Natural killer cell (primary cell): ENCODE results near the gene KLF5. TPM values are rescaled to one million over a fixed set of nuclear protein-coding genes. Genes with fewer than 3 reads are reported as not detected.
"Not testable (repeated sequence)": the region's sequence is repeated elsewhere in the genome, so short reads cannot be mapped to it uniquely, and the experiment has no call there.

Source experiments
- ATAC-seq, 3 donors: fragments of 150-1000 bp in 2 of 3; fragments of 200-7000 bp in 1 of 3; cut with Tn5 transposase; 1 replicate in 1 of 3; 2 replicates in 2 of 3; pipeline ENCODE4 v1.10.0; 2021; ENCODE audit warnings: mild to moderate bottlenecking in 2 of 3, moderate library complexity in 2 of 3
- DNase-seq, 2 donors: peaks; one replicate each; pipeline versions ENCODE4 v3.0.0 to v3.0.0-alpha.2; 2013 to 2021; ENCODE audit warnings: mixed read lengths in 1 of 2
- H3K27ac ChIP-seq: one replicate; pipeline ENCODE4 v1.5.1; 2013; ENCODE audit warnings: mild to moderate bottlenecking, low read length
- H3K27me3 ChIP-seq: one replicate; pipeline ENCODE4 v1.6.1; 2013; ENCODE audit warnings: low read length; ENCODE audit not compliant: control insufficient read depth, insufficient read depth
- H3K36me3 ChIP-seq: one replicate; pipeline ENCODE4 v1.6.1; 2013; ENCODE audit warnings: low read length; ENCODE audit not compliant: control insufficient read depth, insufficient read depth
- H3K4me1 ChIP-seq: one replicate; pipeline ENCODE4 v1.6.1; 2013; ENCODE audit warnings: low read length; ENCODE audit not compliant: control insufficient read depth, insufficient read depth
- H3K4me3 ChIP-seq: one replicate; pipeline ENCODE4 v1.5.1; 2013; ENCODE audit warnings: low read length
- H3K9me3 ChIP-seq: one replicate; pipeline ENCODE4 v1.6.1; 2013; ENCODE audit warnings: low read length; ENCODE audit not compliant: control insufficient read depth, insufficient read depth
- H3K27ac Mint-ChIP-seq, 2 donors: one replicate each; pipeline ENCODE4 v1.8.0; 2022; ENCODE audit warnings: mild to moderate bottlenecking in 2 of 2, mixed read lengths in 2 of 2, moderate library complexity in 1 of 2
- H3K27me3 Mint-ChIP-seq, 2 donors: one replicate each; pipeline ENCODE4 v1.8.0; 2022; ENCODE audit warnings: low read depth in 2 of 2, mixed read lengths in 2 of 2
- H3K36me3 Mint-ChIP-seq: one replicate; pipeline ENCODE4 v1.8.0; 2022; ENCODE audit warnings: mixed read lengths
- H3K4me1 Mint-ChIP-seq, 2 donors: one replicate each; pipeline ENCODE4 v1.8.0; 2022; ENCODE audit warnings: mixed read lengths in 2 of 2
- H3K4me3 Mint-ChIP-seq: one replicate; pipeline ENCODE4 v1.8.0; 2022; ENCODE audit warnings: mild to moderate bottlenecking, moderate library complexity, mixed read lengths
- H3K9me3 Mint-ChIP-seq, 2 donors: one replicate each; pipeline ENCODE4 v1.8.0; 2022; ENCODE audit warnings: mixed read lengths in 2 of 2
- WGBS: methylation state at CpG from one replicate; pipeline ENCODE4 v1.1.7; 2013; ENCODE audit warnings: missing lambda C conversion rate; ENCODE audit not compliant: insufficient coverage; 5-methylcytosine and 5-hydroxymethylcytosine counted together
- intact Hi-C: fragments of 100-400 bp; cut with micrococcal nuclease; formaldehyde crosslinking; loops from one replicate; pipeline ENCODE4 v1.14.2; 2022
- total RNA-seq, 4 donors: library from RNA; stranded (reverse); fragments of 120-200 nt in 1 of 4; gene quantifications; one replicate each; pipeline versions ENCODE4 v1.2.3 to v1.2.4, GENCODE V29; 2013 to 2022
- TF ChIP-seq, protein P1 (sequence below): fragments of 200-600 bp; IDR thresholded peaks from one replicate; pipeline ENCODE4 v1.8.0; 2022; ENCODE audit warnings: antibody characterized with exemption

The KLF5 gene
- total RNA-seq, 3 donors from 2014 or later (not counting 1 experiment from before 2014, with no cell fraction given): 1.2 to 48.5 (median 2.0) TPM

DNA sequence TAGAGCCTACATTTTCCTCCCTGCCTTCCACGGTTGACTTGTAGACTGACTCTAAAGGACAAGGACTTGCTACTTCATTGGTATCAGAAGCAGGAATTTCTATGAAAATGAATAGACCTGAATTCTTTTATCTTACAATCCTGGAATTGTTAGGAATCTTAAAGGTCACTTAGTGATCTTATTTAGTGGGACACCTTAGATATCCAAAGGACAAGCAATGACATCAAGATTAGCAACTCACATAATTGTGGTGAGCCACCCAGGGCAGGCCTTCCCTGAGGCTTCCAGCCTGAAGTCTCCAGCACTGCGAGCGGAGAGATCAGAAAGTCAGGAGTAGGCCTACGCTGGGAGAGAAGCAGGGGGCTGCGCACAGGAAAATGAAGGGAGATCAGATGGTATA, 37.8 kb downstream of the KLF5 start:
- WGBS: 80% methylated on average over 5 of the region's 5 CpGs
- Histone ChIP-seq H3K4me1 (no peaks in the 10 kb centered on the region), H3K4me3 (no peak overlapping the region), H3K27ac (no peak overlapping the region), H3K9me3 (no peaks in the 10 kb centered on the region), H3K36me3 (no peaks in the 10 kb centered on the region), H3K27me3 (no peaks in the 10 kb centered on the region)
- no peak overlapping the region for H3K27ac Mint-ChIP-seq
- DNase-seq: no peak
- H3K9me3 Mint-ChIP-seq: no peaks in the 10 kb centered on the region
- H3K4me3 Mint-ChIP-seq: no peak overlapping the region
- no peaks in the 10 kb centered on the region for H3K36me3 Mint-ChIP-seq
- ATAC-seq: no peak
- TF ChIP-seq, protein P1, sequence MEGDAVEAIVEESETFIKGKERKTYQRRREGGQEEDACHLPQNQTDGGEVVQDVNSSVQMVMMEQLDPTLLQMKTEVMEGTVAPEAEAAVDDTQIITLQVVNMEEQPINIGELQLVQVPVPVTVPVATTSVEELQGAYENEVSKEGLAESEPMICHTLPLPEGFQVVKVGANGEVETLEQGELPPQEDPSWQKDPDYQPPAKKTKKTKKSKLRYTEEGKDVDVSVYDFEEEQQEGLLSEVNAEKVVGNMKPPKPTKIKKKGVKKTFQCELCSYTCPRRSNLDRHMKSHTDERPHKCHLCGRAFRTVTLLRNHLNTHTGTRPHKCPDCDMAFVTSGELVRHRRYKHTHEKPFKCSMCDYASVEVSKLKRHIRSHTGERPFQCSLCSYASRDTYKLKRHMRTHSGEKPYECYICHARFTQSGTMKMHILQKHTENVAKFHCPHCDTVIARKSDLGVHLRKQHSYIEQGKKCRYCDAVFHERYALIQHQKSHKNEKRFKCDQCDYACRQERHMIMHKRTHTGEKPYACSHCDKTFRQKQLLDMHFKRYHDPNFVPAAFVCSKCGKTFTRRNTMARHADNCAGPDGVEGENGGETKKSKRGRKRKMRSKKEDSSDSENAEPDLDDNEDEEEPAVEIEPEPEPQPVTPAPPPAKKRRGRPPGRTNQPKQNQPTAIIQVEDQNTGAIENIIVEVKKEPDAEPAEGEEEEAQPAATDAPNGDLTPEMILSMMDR: no peak
- intact Hi-C loops: no loop called here
- H3K4me1 Mint-ChIP-seq: no peaks in the 10 kb centered on the region
- peaks cover 0 to 3% of the 10 kb centered on the region in 2 donors for H3K27me3 Mint-ChIP-seq

DNA sequence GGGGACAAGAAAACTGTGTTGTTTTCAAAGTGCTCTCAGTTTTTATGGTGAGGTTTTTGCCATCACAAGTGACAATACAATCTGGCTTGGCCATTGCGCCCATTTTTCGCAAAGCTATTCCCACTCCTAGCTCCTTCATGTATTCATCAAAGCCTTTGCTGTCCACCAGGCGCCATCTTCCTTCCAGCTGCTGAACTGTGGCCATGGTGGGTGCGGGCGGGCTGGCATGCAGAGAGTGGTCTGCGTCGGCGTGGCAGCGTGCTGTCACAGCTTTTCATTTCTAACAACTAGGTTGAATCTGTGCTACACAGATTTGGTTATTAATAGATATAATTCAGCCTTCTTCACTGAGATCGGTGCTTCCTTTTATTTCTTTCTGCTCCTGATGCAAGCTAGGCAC, 42.0 kb downstream of the KLF5 start:
- H3K27me3 ChIP-seq, DNase-seq, H3K4me3 Mint-ChIP-seq, H3K36me3 ChIP-seq, H3K27ac Mint-ChIP-seq, H3K9me3 Mint-ChIP-seq, H3K36me3 Mint-ChIP-seq, ATAC-seq, H3K4me1 ChIP-seq, H3K4me1 Mint-ChIP-seq, H3K9me3 ChIP-seq, H3K27ac ChIP-seq, H3K4me3 ChIP-seq, intact Hi-C loops, H3K27me3 Mint-ChIP-seq: not testable (repeated sequence)
- 93% methylated on average over 10 of the region's 10 CpGs for WGBS

DNA sequence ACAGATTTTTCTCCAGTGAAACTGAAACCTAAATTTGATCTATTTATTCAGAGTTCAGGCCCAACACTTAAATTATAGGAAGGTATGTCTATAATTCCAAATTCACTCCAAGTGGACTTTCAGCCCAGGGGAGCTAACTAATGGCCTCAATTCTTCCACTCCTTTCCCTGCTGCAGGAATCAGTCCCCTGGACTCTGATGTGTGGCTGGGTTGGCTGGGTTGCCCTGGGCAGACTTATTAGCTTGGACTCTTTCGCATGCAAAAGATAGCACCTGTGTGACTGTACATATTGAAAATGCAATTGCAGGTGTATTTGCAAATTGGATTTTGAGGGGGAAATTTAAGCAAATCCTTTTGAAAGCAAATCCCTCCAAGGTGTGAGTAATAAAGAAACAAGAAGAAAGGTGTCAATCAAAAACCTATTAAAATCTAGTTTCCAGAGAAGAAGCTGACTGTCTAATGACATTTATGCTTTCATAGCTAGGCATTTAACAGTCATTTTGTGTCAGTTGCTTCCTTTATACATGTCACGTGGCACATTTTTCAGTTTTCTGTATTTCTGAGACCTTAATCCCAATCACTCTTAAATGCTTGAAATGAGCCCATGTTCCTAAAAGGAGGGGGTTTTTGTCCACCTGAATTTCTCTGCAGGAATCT, 42.7 kb downstream of the KLF5 start:
- Histone ChIP-seq H3K4me1 (no peaks in the 10 kb centered on the region), H3K27me3 (no peaks in the 10 kb centered on the region), H3K4me3 (no peak overlapping the region), H3K27ac (no peak overlapping the region), H3K36me3 (no peaks in the 10 kb centered on the region), H3K9me3 (no peaks in the 10 kb centered on the region)
- H3K27me3 Mint-ChIP-seq: peaks cover 0 to 3% of the 10 kb centered on the region in 2 donors
- ATAC-seq: no peak
- H3K4me1 Mint-ChIP-seq: no peaks in the 10 kb centered on the region
- 81% methylated on average over 2 of the region's 2 CpGs for WGBS
- no peak for DNase-seq
- no peaks in the 10 kb centered on the region for H3K9me3 Mint-ChIP-seq
- no peak overlapping the region for H3K27ac Mint-ChIP-seq
- H3K36me3 Mint-ChIP-seq: no peaks in the 10 kb centered on the region
- TF ChIP-seq, protein P1: no peak
- intact Hi-C loops: no loop called here
- H3K4me3 Mint-ChIP-seq: no peak overlapping the region

DNA sequence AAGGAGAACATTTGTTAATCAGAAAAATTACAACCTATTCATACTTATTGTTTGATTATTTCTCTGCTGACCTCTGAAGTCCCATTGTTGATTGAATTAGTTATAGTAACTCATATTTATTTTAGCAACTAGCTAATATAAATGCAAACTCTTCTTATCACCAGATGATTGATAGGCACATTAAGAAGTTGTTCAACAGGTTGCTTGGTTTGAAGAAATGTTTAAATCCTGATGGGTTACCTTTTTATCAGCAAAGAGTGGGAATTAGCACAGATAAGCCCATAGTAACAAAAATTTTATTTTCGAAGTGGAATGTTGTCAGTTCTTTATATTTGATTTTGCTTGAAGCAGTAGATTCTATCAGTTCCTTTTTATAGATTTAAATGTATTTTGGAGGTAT, 44.4 kb downstream of the KLF5 start:
- no peak overlapping the region for H3K27ac ChIP-seq
- Mint-ChIP-seq H3K4me1 (no peaks in the 10 kb centered on the region), H3K27me3 (no peaks in the 10 kb centered on the region), H3K27ac (no peak overlapping the region), H3K36me3 (no peaks in the 10 kb centered on the region), H3K9me3 (no peaks in the 10 kb centered on the region), H3K4me3 (no peak overlapping the region)
- H3K27me3 ChIP-seq: no peaks in the 10 kb centered on the region
- no peak overlapping the region for H3K4me3 ChIP-seq
- no peaks in the 10 kb centered on the region for H3K9me3 ChIP-seq
- no peaks in the 10 kb centered on the region for H3K4me1 ChIP-seq
- no peak for ATAC-seq
- intact Hi-C loops: no loop called here
- TF ChIP-seq, protein P1: no peak
- 75% methylated on average over 1 of the region's 1 CpG for WGBS
- no peaks in the 10 kb centered on the region for H3K36me3 ChIP-seq
- DNase-seq: no peak
